PC-3 (cell line): ENCODE data around the gene PCDHGA4. TPM values are rescaled to one million over a fixed set of nuclear protein-coding genes. Genes with fewer than 3 reads are reported as not detected.

Source experiments
- ATAC-seq: fragments of 200-7000 bp; cut with Tn5 transposase; 2 replicates; pipeline ENCODE4 v1.9.1; 2020; ENCODE audit warnings: mild to moderate bottlenecking, moderate library complexity
- BruUV-seq: library from RNA; stranded (reverse); fragments of 400-500 nt; replicated peaks from 2 replicates; lab custom pipeline; 2021; lab: Mats Ljungman, UMichigan
- CTCF ChIA-PET: fragments of 300-600 bp; sonication (Branson Sonifier 250); formaldehyde crosslinking; loops from one replicate; lab custom pipeline; 2022; ENCODE audit warnings: antibody characterized with exemption; lab: Charles Lee
- POLR2A ChIA-PET: fragments of 300-600 bp; sonication (Branson Sonifier 250); formaldehyde crosslinking; loops from one replicate; lab custom pipeline; 2022; ENCODE audit warnings: antibody characterized with exemption; ENCODE audit not compliant: unreplicated experiment; lab: Charles Lee
- DNase-seq: peaks from one replicate; pipeline ENCODE4 v3.0.0-alpha.2; 2015
- H2AFZ ChIP-seq: fragments of 300-600 bp; sonication (generic); 2 replicates; pipeline ENCODE4 v1.6.0; 2016; ENCODE audit warnings: antibody characterized with exemption, low read length
- H3F3A ChIP-seq: fragments of 300-600 bp; sonication (generic); one replicate; pipeline ENCODE4 v1.6.0; 2017; ENCODE audit warnings: antibody characterized with exemption, low read length, control low read depth, mild to moderate bottlenecking; ENCODE audit not compliant: unreplicated experiment
- H3K27ac ChIP-seq: fragments of 300-600 bp; sonication (generic); 2 replicates; pipeline ENCODE4 v1.5.1; 2016; ENCODE audit warnings: mild to moderate bottlenecking, low read length
- H3K27me3 ChIP-seq: fragments of 300-600 bp; sonication (generic); 2 replicates; pipeline ENCODE4 v1.6.1; 2016; ENCODE audit warnings: low read length, mixed read lengths
- H3K36me3 ChIP-seq: fragments of 300-600 bp; sonication (generic); 2 replicates; pipeline ENCODE4 v1.6.1; 2016; ENCODE audit warnings: low read depth, mixed run types, low read length, mixed read lengths
- H3K4me1 ChIP-seq: fragments of 300-600 bp; sonication (generic); 2 replicates; pipeline ENCODE4 v1.5.1; 2016; ENCODE audit warnings: low read length; ENCODE audit not compliant: insufficient read depth
- H3K4me2 ChIP-seq: fragments of 300-600 bp; sonication (generic); 2 replicates; pipeline ENCODE4 v1.6.0; 2016; ENCODE audit warnings: low read length
- H3K4me3 ChIP-seq: fragments of 300-600 bp; sonication (generic); 2 replicates; pipeline ENCODE4 v1.5.1; 2016; ENCODE audit warnings: mild to moderate bottlenecking, low read length, mixed read lengths
- H3K79me2 ChIP-seq: fragments of 300-600 bp; sonication (generic); 2 replicates; pipeline ENCODE4 v1.6.1; 2017; ENCODE audit warnings: low read length, mixed read lengths
- H3K9ac ChIP-seq: fragments of 300-600 bp; sonication (generic); 2 replicates; pipeline ENCODE4 v1.6.0; 2016; ENCODE audit warnings: mild to moderate bottlenecking, low read length
- H3K9me2 ChIP-seq: fragments of 300-600 bp; sonication (generic); replicated peaks from 2 replicates; pipeline ENCODE4 v1.6.1; 2016; ENCODE audit warnings: mixed run types, low read length, mixed read lengths
- H3K9me3 ChIP-seq: fragments of 300-600 bp; sonication (generic); 2 replicates; pipeline ENCODE4 v1.6.1; 2016; ENCODE audit warnings: low read length, mixed read lengths
- H4K20me1 ChIP-seq: fragments of 300-600 bp; sonication (generic); 2 replicates; pipeline ENCODE4 v1.6.1; 2016; ENCODE audit warnings: low read length, mixed read lengths
- EZH2 ChIP-seq: fragments of 300-600 bp; sonication (generic); IDR thresholded peaks from one replicate; pipeline ENCODE4 v1.6.1; 2017; ENCODE audit warnings: antibody characterized with exemption, mild to moderate bottlenecking, low read length; ENCODE audit not compliant: unreplicated experiment
- EZH2phosphoT487 ChIP-seq: fragments of 300-600 bp; sonication (generic); IDR thresholded peaks from 2 replicates; pipeline ENCODE4 v1.6.1; 2018; ENCODE audit warnings: mild to moderate bottlenecking, antibody characterized with exemption, low read length, borderline replicate concordance
- intact Hi-C: fragments of 100-400 bp; cut with micrococcal nuclease; formaldehyde crosslinking; loops from 2 replicates; pipeline ENCODE4 v1.9.0; 2023
- total RNA-seq: library from RNA; depleted of rRNA; stranded (reverse); fragments of >200 nt; gene quantifications from 2 replicates; pipeline ENCODE4 v1.2.3, GENCODE V29; 2014
- TF ChIP-seq, protein P1 (sequence below): fragments of 300-600 bp; sonication (generic); conservative IDR thresholded peaks from 2 replicates; pipeline ENCODE4 v1.5.1; 2017; ENCODE audit warnings: antibody characterized with exemption, low read depth, mild to moderate bottlenecking, low read length

The PCDHGA4 gene
- total RNA-seq, 1 experiment from 2014 or later, result 0.04 TPM

DNA sequence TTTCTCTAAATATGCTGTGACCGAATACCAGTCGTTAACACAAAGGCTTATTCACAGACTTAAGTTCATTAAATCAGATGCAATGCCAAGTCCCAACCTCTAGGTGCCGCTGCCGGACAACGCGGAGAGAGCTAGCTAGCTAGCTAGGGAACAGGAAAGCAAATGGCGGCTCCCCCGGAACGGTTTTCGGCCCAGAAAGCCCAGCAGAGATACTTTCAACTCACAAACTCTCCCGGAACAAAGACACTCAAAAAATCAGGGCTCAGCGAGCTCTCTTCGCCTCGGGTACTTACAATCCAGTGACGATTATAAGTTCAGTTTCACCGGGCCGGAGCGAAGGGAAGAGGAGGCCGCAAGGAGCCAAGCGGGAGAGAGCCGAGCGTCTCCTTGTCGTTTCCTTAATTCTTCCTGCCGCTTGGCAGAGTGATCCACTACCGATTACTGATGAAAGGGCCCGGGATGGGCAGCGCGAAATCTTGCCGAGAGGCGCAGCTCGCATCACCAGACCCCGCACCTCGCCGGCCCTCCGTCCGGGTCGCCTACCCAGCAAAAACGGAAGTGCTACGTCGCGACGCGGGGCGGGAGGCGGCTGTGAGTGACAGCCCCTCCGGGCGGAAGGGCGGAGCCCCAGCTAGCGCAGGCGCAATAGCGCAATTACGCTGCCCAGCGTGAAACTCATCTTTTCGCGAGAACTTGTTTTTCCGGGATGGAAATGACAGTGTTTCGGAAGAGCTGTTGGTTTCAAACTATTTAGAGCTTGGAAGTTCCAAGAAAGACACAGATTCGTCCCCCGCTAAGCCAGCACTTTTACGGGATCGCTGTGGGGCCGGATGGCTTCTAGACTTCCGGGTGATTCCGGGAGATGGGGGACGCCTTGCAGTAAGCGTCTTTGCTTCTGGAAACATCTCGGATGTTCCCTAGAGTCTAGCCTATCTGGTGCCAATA lies 34.3 kb upstream of the PCDHGA4 start, which contains the start of gene TAF7:
TAF7 (minus strand) TSS at position 560 of the 945 bp plus-strand sequence. CDS start 740 bp downstream, outside the sequence.
- TSS peak; percentile 71 for BruUV-seq
- H3K9ac ChIP-seq, result peak within 1 kb of the TSS; percentile 89
- peak within 1 kb of the TSS; percentile 78 for H3K4me3 ChIP-seq

DNA sequence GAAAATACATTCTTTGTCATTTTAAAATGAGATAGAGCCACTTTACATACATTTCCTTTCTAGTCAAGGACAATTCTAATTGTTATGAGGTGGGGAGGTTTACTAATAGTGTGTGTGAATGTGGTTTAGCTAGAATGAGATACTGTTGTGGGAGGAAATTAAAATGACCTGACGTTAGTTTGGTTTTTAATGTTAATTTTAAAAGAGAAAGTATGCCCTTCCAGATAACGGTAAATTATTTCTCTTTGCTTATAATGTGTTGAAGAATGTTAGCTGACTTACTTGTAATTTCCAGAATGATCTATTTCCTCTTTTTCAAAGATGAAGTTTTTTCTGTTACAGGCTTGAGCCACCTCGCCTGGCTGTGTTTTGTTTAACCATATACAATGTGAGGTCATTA lies 32.6 kb upstream of the PCDHGA4 start:
- Histone ChIP-seq H3K9ac (no peak overlapping the region), H3K4me2 (no peak overlapping the region), H2AFZ (no peak overlapping the region), H3K27me3 (no peaks in the 10 kb centered on the region), H3K79me2 (peaks cover 28% of the 10 kb centered on the region), H4K20me1 (no peaks in the 10 kb centered on the region), H3K4me1 (no peaks in the 10 kb centered on the region), H3K36me3 (peaks cover 25% of the 10 kb centered on the region), H3K27ac (no peak overlapping the region), H3K4me3 (no peak overlapping the region), H3K9me3 (peaks cover 33% of the 10 kb centered on the region), H3F3A (no peaks in the 10 kb centered on the region), H3K9me2 (no peaks in the 10 kb centered on the region)
- intact Hi-C loops, result no loop called here
- POLR2A ChIA-PET, result no interaction called here
- ATAC-seq (no peak), DNase-seq (no peak)
- CTCF ChIA-PET, result no interaction called here
- BruUV-seq, result no TSS peak
- TF ChIP-seq EZH2phosphoT487 (no peak), EZH2 (no peak)
- TF ChIP-seq, protein P1, sequence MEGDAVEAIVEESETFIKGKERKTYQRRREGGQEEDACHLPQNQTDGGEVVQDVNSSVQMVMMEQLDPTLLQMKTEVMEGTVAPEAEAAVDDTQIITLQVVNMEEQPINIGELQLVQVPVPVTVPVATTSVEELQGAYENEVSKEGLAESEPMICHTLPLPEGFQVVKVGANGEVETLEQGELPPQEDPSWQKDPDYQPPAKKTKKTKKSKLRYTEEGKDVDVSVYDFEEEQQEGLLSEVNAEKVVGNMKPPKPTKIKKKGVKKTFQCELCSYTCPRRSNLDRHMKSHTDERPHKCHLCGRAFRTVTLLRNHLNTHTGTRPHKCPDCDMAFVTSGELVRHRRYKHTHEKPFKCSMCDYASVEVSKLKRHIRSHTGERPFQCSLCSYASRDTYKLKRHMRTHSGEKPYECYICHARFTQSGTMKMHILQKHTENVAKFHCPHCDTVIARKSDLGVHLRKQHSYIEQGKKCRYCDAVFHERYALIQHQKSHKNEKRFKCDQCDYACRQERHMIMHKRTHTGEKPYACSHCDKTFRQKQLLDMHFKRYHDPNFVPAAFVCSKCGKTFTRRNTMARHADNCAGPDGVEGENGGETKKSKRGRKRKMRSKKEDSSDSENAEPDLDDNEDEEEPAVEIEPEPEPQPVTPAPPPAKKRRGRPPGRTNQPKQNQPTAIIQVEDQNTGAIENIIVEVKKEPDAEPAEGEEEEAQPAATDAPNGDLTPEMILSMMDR, result no peak

More for the DNA sequence above, 34.3 kb upstream of the PCDHGA4 start, which contains the start of gene TAF7:
- POLR2A ChIA-PET, result interaction anchor here (0.6 to 0.7 kb wide), 2 partner anchors 9 to 226 kb away, joined by 3 read pairs; no protein-coding TSS in a partner anchor
- Histone ChIP-seq H3K4me1 (no peaks in the 10 kb centered on the region), H3K9me3 (peaks cover 38% of the 10 kb centered on the region), H2AFZ (peak within 1 kb of the TSS; percentile 100), H3K79me2 (peaks cover 28% of the 10 kb centered on the region), H3K9me2 (no peaks in the 10 kb centered on the region), H3F3A (no peaks in the 10 kb centered on the region), H3K27me3 (no peaks in the 10 kb centered on the region), H4K20me1 (no peaks in the 10 kb centered on the region), H3K4me2 (peak within 1 kb of the TSS; percentile 91), H3K36me3 (peaks cover 35% of the 10 kb centered on the region), H3K27ac (peak within 1 kb of the TSS; percentile 65)
- DNase-seq (peak; percentile 85), ATAC-seq (peak; percentile 98)
- intact Hi-C loops, result no loop called here
- TF ChIP-seq EZH2, result no peak
- no peak for TF ChIP-seq EZH2phosphoT487
- TF ChIP-seq, protein P1, result peak; percentile 77
- CTCF ChIA-PET, result interaction anchor here (0.6 to 0.7 kb wide), 2 partner anchors 77 to 226 kb away, joined by 4 to 5 read pairs; partner anchors contain the start of genes PCDHB2 and PCDHGB5
